NK-92 treated with Interleukin-12 subunit alpha and Interleukin-12 subunit beta, amount 100 ng/mL, for 24 hours (cell line): Measurements from ENCODE around the gene RNASE9.
"Not testable (repeated sequence)": the region's sequence is repeated elsewhere in the genome, so short reads cannot be mapped to it uniquely, and the experiment has no call there.

Experiments used
- DNase-seq: peaks from one replicate; lab custom pipeline; 2025; lab: John Stamatoyannopoulos, UW

The RNASE9 gene

GRCh38 chr14:20560961-20561360 is at the start of gene RNASE9:
RNASE9 (minus strand) TSS chr14:20561047.
- no peak for DNase-seq

- peak; percentile 50 for DNase-seq
These were observed 49.3 kb upstream of the RNASE9 start for GRCh38 chr14:20610002-20610765.

- peak; percentile 47 for DNase-seq
These were observed 48.6 kb upstream of the RNASE9 start for GRCh38 chr14:20609215-20610001.

GRCh38 chr14:20608383-20609110 is 47.7 kb upstream of the RNASE9 start:
- DNase-seq = no peak

- DNase-seq = no peak
These were observed 46.8 kb upstream of the RNASE9 start for GRCh38 chr14:20607617-20608016.

GRCh38 chr14:20606902-20607242 is 46.0 kb upstream of the RNASE9 start:
- DNase-seq = no peak

- DNase-seq = no peak
These were observed 45.5 kb upstream of the RNASE9 start for GRCh38 chr14:20606190-20606901.

GRCh38 chr14:20603813-20604690 is 43.2 kb upstream of the RNASE9 start:
- no peak for DNase-seq

GRCh38 chr14:20602583-20602982 is 41.7 kb upstream of the RNASE9 start:
- no peak for DNase-seq

- no peak for DNase-seq
These were observed 40.7 kb upstream of the RNASE9 start for GRCh38 chr14:20601522-20601921.

GRCh38 chr14:20597108-20597507 is 36.3 kb upstream of the RNASE9 start:
- no peak for DNase-seq

- not testable (repeated sequence) for DNase-seq
These were observed 34.9 kb upstream of the RNASE9 start for GRCh38 chr14:20595726-20596125.

GRCh38 chr14:20592574-20592973 is 31.7 kb upstream of the RNASE9 start:
- DNase-seq = no peak

GRCh38 chr14:20591235-20591634 is 30.4 kb upstream of the RNASE9 start, which contains the start of gene RNASE12:
RNASE12 (minus strand) TSS chr14:20591376; CDS start chr14:20590723, 653 bp downstream.
- no peak for DNase-seq

GRCh38 chr14:20587489-20588154 is 26.8 kb upstream of the RNASE9 start, which contains the start of gene RNASE11:
RNASE11 (minus strand) TSS chr14:20588001.
- no peak for DNase-seq

GRCh38 chr14:20583908-20584307 is 23.1 kb upstream of the RNASE9 start:
- no peak for DNase-seq

GRCh38 chr14:20583142-20583541 is 22.3 kb upstream of the RNASE9 start:
- DNase-seq = no peak

- no peak for DNase-seq
These were observed 19.4 kb upstream of the RNASE9 start for GRCh38 chr14:20580242-20580641.

GRCh38 chr14:20578784-20579502 is 18.1 kb upstream of the RNASE9 start:
- no peak for DNase-seq

GRCh38 chr14:20578325-20578724 is 17.5 kb upstream of the RNASE9 start:
- no peak for DNase-seq
